MCF 10A (cell line): ENCODE data around the gene DSCAML1. TPM values are rescaled to one million over a fixed set of nuclear protein-coding genes. Genes with fewer than 3 reads are reported as not detected.

ENCODE experiments used
- BruUV-seq: library from RNA; stranded (reverse); fragments of 400-500 nt; replicated peaks from 2 replicates; lab custom pipeline; 2021; lab: Mats Ljungman, UMichigan
- CTCF ChIA-PET: fragments of 300-600 bp; sonication (Branson Sonifier 250); formaldehyde crosslinking; extraction: SDS; loops from one replicate; lab custom pipeline; 2021; ENCODE audit warnings: antibody characterized with exemption, inconsistent platforms; lab: Yijun Ruan, JAX
- POLR2A ChIA-PET: fragments of 300-600, 350-650 bp; sonication (Branson Sonifier 250); formaldehyde crosslinking; extraction: SDS; loops from one replicate; lab custom pipeline; 2020; ENCODE audit warnings: antibody characterized with exemption, inconsistent platforms; lab: Yijun Ruan, JAX
- DNase-seq: peaks from one replicate; pipeline ENCODE4 v3.0.0-alpha.2; 2018; ENCODE audit not compliant: unreplicated experiment
- H3K27ac Mint-ChIP-seq: one replicate; pipeline ENCODE4 v1.8.0; 2022; ENCODE audit warnings: mild to moderate bottlenecking, low read depth, mixed read lengths; ENCODE audit not compliant: unreplicated experiment
- H3K27me3 Mint-ChIP-seq: one replicate; pipeline ENCODE4 v1.8.0; 2022; ENCODE audit warnings: mixed read lengths; ENCODE audit not compliant: insufficient read depth, unreplicated experiment
- H3K36me3 Mint-ChIP-seq: one replicate; pipeline ENCODE4 v1.8.0; 2022; ENCODE audit warnings: mild to moderate bottlenecking, moderate library complexity, mixed read lengths; ENCODE audit not compliant: insufficient read depth, unreplicated experiment
- H3K4me1 Mint-ChIP-seq: one replicate; pipeline ENCODE4 v1.8.0; 2022; ENCODE audit warnings: mixed read lengths; ENCODE audit not compliant: insufficient read depth, unreplicated experiment
- H3K4me3 Mint-ChIP-seq: one replicate; pipeline ENCODE4 v1.8.0; 2022; ENCODE audit warnings: mild to moderate bottlenecking, moderate library complexity, mixed read lengths; ENCODE audit not compliant: unreplicated experiment
- H3K9me3 Mint-ChIP-seq: one replicate; pipeline ENCODE4 v1.8.0; 2022; ENCODE audit warnings: mixed read lengths; ENCODE audit not compliant: unreplicated experiment
- intact Hi-C: fragments of 100-400 bp; cut with micrococcal nuclease; formaldehyde crosslinking; loops from 2 replicates; pipeline ENCODE4 v1.14.1; 2022
- total RNA-seq: library from RNA; stranded (reverse); gene quantifications from 2 replicates; pipeline ENCODE4 v1.2.3, GENCODE V29; 2022
- TF ChIP-seq, protein P1 (sequence below): fragments of 200-600 bp; IDR thresholded peaks from one replicate; pipeline ENCODE4 v1.8.0; 2022; ENCODE audit warnings: antibody characterized with exemption, mild to moderate bottlenecking; ENCODE audit not compliant: unreplicated experiment

The DSCAML1 gene
- total RNA-seq, 1 experiment from 2014 or later, result not detected

DNA sequence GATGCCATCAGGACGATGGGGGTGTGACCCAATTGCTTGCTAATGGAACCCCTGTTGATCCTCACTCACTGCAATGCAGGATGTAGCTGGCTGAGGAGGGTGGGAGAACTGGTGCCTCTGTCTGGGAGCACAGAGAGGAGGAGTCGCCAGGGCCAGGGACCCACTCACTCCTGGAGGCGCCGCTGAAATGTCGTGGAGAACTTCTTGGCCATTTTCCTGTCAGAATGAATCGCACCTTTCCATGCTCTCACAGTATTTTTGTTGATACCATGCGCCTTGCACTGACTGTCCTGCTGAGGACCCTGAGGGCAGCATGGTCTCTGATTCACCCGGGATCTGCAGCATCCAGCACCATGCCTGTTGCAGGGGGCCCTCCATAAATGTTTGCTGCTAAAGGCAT lies 211.4 kb downstream of the DSCAML1 start:
- peaks cover 38% of the 10 kb centered on the region for H3K27me3 Mint-ChIP-seq
- no peaks in the 10 kb centered on the region for H3K36me3 Mint-ChIP-seq
- no peaks in the 10 kb centered on the region for H3K9me3 Mint-ChIP-seq
- BruUV-seq, result no TSS peak
- CTCF ChIA-PET, result no interaction called here
- TF ChIP-seq, protein P1, sequence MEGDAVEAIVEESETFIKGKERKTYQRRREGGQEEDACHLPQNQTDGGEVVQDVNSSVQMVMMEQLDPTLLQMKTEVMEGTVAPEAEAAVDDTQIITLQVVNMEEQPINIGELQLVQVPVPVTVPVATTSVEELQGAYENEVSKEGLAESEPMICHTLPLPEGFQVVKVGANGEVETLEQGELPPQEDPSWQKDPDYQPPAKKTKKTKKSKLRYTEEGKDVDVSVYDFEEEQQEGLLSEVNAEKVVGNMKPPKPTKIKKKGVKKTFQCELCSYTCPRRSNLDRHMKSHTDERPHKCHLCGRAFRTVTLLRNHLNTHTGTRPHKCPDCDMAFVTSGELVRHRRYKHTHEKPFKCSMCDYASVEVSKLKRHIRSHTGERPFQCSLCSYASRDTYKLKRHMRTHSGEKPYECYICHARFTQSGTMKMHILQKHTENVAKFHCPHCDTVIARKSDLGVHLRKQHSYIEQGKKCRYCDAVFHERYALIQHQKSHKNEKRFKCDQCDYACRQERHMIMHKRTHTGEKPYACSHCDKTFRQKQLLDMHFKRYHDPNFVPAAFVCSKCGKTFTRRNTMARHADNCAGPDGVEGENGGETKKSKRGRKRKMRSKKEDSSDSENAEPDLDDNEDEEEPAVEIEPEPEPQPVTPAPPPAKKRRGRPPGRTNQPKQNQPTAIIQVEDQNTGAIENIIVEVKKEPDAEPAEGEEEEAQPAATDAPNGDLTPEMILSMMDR, result no peak
- H3K27ac Mint-ChIP-seq, result no peak overlapping the region
- no peak for DNase-seq
- H3K4me3 Mint-ChIP-seq, result no peak overlapping the region
- H3K4me1 Mint-ChIP-seq, result no peaks in the 10 kb centered on the region
- intact Hi-C loops, result no loop called here
- POLR2A ChIA-PET, result no interaction called here

DNA sequence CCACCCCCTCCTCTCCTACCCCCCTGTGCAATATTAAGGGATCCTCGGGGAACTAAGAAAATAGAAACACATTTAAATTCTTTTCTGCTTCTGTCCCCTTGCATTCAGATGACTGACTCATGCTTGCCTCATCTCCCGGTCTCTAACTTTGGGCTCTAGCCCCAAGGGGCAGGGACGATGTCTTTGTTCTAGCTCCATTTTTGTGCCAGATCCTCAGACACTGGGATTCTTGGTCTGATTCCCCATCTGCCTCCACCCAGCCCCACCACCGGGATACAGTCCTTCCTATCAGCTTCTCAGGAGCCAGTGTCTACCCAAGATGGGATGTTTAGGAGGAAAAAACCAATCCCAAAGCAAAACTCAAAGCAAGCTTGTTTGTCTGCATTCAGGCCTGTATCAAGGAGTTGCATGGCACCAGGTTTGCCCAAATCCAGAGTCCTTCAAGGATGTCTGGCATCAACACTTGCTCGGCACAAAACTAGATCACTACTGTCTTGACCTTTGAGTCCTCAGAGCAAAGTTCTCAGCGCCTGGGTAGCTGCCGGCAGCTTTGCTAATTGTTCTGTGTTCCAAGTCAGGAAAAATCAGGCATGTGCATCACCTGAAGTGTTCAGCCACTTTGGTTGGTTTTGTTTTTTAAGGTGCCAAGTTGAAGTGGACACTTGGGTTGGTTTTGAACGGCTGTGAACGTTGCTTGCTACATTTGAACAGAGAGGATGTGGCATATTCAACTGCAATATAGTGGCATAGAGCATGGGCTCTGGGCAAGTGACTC lies 212.8 kb downstream of the DSCAML1 start:
- H3K27me3 Mint-ChIP-seq, result peaks cover 42% of the 10 kb centered on the region
- TF ChIP-seq, protein P1, result no peak
- DNase-seq, result no peak
- no peaks in the 10 kb centered on the region for H3K9me3 Mint-ChIP-seq
- no peak overlapping the region for H3K4me3 Mint-ChIP-seq
- no peaks in the 10 kb centered on the region for H3K4me1 Mint-ChIP-seq
- no peaks in the 10 kb centered on the region for H3K36me3 Mint-ChIP-seq
- no TSS peak for BruUV-seq
- CTCF ChIA-PET, result no interaction called here
- intact Hi-C loops, result no loop called here
- no peak overlapping the region for H3K27ac Mint-ChIP-seq
- POLR2A ChIA-PET, result no interaction called here

DNA sequence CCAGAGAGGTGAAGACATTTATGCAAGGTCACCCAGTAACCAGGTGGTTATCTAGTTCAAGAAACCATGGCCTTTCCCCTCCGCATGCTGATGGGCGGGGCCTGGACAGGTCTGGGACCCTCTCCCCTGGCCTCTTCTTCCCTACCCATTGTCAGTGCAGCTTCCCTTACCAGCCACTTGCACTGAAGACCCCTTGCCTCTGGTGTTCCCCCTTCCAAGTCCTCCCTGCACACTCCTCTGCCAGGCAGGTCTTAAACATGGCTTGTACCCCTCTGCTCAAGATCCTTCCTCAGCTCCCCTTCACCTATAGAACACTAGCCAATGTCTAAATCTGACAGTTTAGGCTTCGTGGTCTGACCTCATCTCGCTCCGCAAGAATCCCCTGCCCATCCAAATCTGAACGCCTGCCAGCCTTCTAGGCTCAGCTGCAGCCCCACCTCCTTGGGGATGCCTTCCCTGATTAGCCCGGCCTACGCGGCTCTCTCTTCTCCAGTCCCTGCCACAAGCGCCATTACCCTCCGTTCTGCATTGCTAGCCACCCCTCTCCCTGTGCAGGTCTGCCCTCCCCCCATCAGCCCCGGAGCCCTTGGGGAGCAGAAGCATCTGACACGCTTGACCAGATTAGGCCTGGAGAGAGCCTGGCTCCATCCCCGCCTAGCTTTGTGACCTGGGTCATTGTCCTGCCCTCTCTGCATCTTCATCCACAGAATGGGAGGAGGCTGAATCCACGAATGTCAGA lies 213.8 kb downstream of the DSCAML1 start:
- Mint-ChIP-seq H3K36me3 (no peaks in the 10 kb centered on the region), H3K27ac (no peak overlapping the region), H3K9me3 (no peaks in the 10 kb centered on the region), H3K27me3 (peaks cover 42% of the 10 kb centered on the region), H3K4me1 (no peaks in the 10 kb centered on the region), H3K4me3 (no peak overlapping the region)
- intact Hi-C loops, result no loop called here
- BruUV-seq, result no TSS peak
- CTCF ChIA-PET, result no interaction called here
- TF ChIP-seq, protein P1, result no peak
- no peak for DNase-seq
- POLR2A ChIA-PET, result no interaction called here

DNA sequence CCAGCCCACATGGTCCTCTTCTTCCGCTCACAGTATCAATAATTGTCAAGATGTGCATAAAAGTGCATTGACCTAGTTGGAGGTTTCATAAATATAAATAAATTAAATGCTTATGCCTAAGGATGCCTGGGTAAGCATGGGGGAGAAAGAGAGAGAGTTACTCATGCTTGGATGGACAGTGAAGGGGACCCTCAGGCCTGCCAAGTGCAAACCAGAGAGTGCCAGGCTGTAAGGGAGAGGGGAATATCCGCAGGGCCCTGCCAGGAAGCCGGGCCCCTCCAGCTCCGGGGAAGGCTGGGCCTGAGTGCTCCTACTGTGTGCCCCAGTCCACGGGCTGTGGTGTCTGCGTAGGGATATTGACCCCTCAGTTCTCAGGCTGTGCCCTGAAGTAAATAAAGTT lies 214.6 kb downstream of the DSCAML1 start:
- no peaks in the 10 kb centered on the region for H3K36me3 Mint-ChIP-seq
- H3K27me3 Mint-ChIP-seq, result peaks cover 41% of the 10 kb centered on the region
- DNase-seq, result no peak
- H3K4me3 Mint-ChIP-seq, result no peak overlapping the region
- ChIA-PET CTCF (no interaction called here), POLR2A (interaction anchor here (0.7 kb wide), 1 partner anchor 17 kb away, joined by 3 read pairs; no protein-coding TSS in a partner anchor)
- no peak overlapping the region for H3K27ac Mint-ChIP-seq
- no peaks in the 10 kb centered on the region for H3K9me3 Mint-ChIP-seq
- intact Hi-C loops, result no loop called here
- TF ChIP-seq, protein P1, result no peak
- H3K4me1 Mint-ChIP-seq, result no peaks in the 10 kb centered on the region
- no TSS peak for BruUV-seq
